Keratinocyte (primary cell): ENCODE results near the gene ORMDL2.

Experiments used
- EZH2 ChIP-seq: IDR thresholded peaks from one replicate; pipeline ENCODE4 v1.6.1; 2012; ENCODE audit warnings: inconsistent platforms, mild to moderate bottlenecking, low read length, moderate library complexity
- TF ChIP-seq, protein P1 (sequence below), 3 experiments: IDR thresholded peaks in 1 of 3; conservative IDR thresholded peaks in 1 of 3; optimal IDR thresholded peaks in 1 of 3; 2 replicates in 2 of 3; 3 replicates in 1 of 3; pipeline versions ENCODE3 to v1.5.1; 2011; ENCODE audit warnings: low read length in 3 of 3, mild to moderate bottlenecking in 3 of 3, moderate library complexity in 2 of 3, control low read depth in 1 of 3, inconsistent platforms in 1 of 3; ENCODE audit not compliant: insufficient read depth in 2 of 3; ENCODE audit errors: extremely low read depth in 1 of 3

DNA sequence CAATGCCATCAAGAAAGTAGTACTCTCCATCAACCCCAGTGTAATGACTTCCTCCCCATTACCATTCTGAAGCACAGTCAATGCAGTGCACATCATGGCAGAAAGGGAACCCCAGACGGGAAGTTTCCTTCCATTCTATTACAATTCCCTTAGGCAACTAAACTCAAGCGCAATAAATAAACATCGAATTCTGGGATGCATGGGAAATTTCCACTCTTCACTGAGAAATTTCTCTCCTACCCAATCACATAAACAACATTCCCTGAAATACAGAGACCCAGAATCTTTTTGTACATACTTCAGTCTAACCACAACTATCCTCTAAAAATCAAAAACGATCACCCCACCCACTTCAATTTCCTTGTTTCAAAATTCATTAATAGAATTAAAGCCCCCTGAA lies 20.3 kb upstream of the ORMDL2 start:
- TF ChIP-seq, protein P1, sequence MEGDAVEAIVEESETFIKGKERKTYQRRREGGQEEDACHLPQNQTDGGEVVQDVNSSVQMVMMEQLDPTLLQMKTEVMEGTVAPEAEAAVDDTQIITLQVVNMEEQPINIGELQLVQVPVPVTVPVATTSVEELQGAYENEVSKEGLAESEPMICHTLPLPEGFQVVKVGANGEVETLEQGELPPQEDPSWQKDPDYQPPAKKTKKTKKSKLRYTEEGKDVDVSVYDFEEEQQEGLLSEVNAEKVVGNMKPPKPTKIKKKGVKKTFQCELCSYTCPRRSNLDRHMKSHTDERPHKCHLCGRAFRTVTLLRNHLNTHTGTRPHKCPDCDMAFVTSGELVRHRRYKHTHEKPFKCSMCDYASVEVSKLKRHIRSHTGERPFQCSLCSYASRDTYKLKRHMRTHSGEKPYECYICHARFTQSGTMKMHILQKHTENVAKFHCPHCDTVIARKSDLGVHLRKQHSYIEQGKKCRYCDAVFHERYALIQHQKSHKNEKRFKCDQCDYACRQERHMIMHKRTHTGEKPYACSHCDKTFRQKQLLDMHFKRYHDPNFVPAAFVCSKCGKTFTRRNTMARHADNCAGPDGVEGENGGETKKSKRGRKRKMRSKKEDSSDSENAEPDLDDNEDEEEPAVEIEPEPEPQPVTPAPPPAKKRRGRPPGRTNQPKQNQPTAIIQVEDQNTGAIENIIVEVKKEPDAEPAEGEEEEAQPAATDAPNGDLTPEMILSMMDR (optimal IDR thresholded peaks at IDR 0.05 in 1 of 3, IDR thresholded peaks at IDR 0.05 in 1 of 3, conservative IDR thresholded peaks at IDR 0.05 in 1 of 3; ENCODE audit: extremely low read depth in 1 of 3, insufficient read depth in 2 of 3, low read length in 3 of 3), result no peak
- no peak for TF ChIP-seq EZH2
